ENCODE results near the gene GTF3C1.

The GTF3C1 gene

GRCh38 chr16:27486760-27487159 is 63.0 kb downstream of the GTF3C1 start:
- DNase-seq (ENCODE audit: low read depth, low spot score) = no peak

DNA sequence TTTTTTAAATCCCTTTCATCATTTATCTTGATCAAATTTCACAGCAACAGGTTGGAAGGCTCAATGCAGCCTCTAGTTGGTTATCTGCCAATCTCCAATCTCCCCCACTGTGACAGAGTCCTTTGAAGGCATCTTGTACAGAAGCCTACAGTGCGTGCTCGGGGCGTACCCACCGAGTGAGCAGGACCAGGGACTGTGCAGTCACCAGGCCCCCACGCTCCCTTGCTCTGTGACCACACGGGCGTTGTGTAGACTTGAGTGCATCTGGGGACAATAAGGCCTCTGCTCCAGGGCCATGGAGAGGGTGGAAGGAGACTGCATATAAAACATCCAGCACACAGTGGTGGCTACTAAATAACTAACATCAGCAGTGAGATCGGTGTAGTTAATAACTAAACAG is 63.4 kb downstream of the GTF3C1 start:
- DNase-seq (ENCODE audit: low read depth, low spot score) = no peak

DNA sequence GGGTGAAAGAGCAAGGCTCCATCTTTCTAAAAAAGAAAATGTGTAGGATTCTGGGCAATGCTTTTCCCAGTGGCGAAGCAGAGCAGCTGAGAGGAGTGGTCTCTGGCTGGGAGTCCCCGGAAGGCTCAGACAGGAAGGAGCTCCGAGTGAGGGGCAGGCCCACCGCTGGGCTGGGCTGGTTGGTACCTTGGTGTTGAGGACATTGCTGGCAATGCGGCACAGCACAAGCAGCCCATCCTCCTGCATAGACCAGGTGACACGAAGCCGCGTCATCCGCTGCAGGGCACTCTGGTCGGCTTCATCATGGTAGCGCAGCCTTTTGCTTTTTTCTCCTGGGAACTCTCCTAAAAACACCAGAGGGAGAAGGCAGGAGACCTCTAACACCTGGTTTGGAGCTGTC is 63.9 kb downstream of the GTF3C1 start:
- no peak for DNase-seq (ENCODE audit: low read depth, low spot score)

- DNase-seq (ENCODE audit: low read depth, low spot score) = no peak
These were observed 64.6 kb downstream of the GTF3C1 start for GRCh38 chr16:27485126-27485525.

DNA sequence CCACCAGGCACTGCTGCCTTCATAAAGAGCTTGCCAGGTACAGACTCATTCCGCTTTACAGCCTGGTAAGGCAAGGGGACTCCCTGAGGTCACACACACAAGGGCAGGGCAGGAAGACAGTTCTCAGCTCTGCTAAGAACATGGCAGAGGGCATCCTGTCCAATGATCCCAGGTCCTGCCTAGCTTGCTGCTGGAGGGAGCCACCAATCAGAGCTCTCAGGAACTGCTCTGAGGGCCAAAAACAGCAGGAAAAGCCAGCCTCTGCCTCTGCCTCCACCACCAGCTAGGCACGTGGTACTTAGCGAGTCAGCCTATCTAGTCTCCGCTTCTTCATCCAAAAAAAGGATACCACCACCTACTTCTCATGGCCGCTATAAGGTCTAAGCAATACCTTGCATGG is 66.1 kb downstream of the GTF3C1 start:
- DNase-seq (ENCODE audit: low read depth, low spot score) = no peak

GRCh38 chr16:27483088-27483437 is 66.7 kb downstream of the GTF3C1 start:
- DNase-seq (ENCODE audit: low read depth, low spot score) = no peak

GRCh38 chr16:27482397-27483087 is 67.2 kb downstream of the GTF3C1 start:
- DNase-seq (ENCODE audit: low read depth, low spot score) = no peak

- DNase-seq (ENCODE audit: low read depth, low spot score) = no peak
These were observed 68.3 kb downstream of the GTF3C1 start for GRCh38 chr16:27481282-27481934.

GRCh38 chr16:27480761-27481160 is 69.0 kb downstream of the GTF3C1 start:
- DNase-seq (ENCODE audit: low read depth, low spot score) = no peak

DNA sequence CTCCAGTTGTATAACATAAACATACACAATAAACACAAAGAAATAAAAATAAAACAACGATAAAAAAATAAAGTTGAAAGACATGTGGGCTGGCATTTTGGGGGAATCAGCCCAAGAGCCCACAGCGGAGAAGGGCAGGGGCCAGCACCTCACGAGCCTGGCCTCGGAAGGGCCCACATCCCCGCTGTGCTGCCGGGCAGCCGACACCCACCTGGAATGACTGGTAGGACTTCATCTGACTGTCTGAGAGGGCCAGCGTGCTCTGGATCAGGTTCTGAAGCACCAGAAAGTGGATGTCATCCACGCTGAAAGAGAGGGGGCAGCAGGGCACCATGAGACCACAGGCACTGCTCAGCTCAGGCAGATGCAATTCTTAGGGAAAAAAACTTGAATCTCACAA is 73.5 kb downstream of the GTF3C1 start:
- no peak for DNase-seq (ENCODE audit: low read depth, low spot score)

DNA sequence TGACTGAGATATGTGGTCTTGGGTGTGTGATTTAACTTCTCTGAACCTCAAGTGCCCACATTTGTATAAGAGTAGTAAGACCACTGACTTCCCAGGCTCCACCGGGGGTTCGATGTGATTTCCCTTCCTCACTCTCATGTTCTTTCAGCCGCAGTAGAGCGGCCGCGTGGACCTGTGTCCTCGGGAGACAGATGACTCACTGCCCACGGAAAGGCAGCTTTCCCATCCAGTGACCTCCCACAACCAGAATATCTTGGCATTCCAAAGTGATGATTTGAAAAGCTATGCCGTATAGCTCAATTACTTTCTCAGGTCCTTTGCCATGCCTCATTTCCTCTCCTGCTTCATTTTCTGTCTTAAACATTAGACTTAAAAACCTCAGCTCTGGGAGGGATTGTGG is 74.2 kb downstream of the GTF3C1 start:
- no peak for DNase-seq (ENCODE audit: low read depth, low spot score)

DNA sequence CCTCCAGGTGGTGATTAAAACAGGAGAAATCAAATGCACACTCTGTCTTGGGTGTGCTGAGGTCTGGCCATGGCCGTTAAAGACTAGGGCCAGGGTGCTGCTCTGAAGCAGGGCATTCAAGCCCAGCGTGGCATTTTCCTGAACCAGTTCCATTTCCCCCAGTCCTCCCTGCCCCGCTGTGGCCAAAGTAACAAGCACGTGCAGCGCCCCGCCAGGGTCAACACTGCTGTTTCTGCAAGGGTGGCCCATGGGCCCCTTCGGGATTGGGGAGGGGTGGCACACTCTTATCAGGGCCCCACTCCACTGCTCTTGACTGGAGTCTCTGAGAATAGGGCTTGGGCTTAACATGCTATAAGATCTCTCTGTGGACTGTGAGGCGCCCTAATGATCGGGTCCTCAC is 74.8 kb downstream of the GTF3C1 start:
- DNase-seq (ENCODE audit: low read depth, low spot score) = no peak

DNA sequence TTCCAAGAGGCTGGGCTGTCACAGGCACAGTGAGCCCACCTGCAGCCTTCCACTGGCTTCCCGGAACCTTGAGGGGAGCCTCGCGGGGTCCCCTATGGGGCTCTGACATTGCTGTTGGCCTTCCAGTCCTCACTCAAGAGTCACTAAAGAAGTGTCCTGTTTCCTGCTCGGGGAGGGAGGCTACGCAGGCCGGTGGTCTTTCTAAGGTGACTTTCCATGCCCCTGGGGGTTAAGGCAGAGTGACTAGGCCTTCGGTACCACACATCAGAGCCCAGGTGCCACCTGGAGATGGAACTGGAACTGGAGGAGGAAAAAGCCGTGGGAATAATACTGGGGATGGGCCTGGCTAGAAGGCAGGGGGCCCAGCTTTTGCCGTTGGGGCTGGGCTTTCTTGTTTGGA is 75.7 kb downstream of the GTF3C1 start:
- no peak for DNase-seq (ENCODE audit: low read depth, low spot score)

DNA sequence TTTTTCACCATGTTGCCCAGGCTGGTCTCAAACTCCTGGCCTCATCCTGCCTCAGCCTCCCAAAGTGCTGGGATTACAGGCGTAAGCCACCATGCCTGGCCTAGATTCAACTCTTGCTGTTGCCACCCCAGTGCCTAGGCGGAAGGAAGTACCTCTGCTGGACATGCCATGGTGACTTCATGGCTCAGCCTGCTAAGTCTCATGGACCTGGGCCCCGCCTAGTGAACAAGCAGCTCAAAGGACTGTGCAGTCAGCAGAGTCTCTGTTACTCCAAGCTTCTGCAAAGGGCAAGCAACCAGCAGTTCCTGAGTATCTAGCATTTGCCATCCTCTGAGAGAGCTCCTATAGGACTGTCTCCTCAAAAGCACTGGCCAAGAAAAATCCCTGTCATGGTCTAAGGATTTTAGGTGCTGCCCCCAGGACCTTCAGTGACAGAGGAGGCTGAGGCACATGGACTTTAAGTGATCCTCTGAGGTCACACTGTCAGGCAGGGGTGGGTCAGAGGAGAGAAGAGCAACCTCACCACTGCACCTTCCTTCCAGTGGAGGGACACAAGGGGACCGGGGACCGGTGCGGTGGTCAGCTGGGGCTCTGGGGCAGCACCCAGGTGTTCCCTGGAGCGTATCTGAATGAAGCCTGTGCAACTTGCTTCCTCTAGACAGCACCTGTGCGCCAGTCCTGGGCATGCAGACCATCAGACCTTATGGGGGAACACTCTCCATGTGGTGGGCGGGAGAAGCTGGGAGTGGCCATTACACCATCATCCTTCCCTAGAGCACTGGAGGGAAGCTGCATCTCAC is 76.4 kb downstream of the GTF3C1 start:
- no peak for DNase-seq (ENCODE audit: low read depth, low spot score)

DNA sequence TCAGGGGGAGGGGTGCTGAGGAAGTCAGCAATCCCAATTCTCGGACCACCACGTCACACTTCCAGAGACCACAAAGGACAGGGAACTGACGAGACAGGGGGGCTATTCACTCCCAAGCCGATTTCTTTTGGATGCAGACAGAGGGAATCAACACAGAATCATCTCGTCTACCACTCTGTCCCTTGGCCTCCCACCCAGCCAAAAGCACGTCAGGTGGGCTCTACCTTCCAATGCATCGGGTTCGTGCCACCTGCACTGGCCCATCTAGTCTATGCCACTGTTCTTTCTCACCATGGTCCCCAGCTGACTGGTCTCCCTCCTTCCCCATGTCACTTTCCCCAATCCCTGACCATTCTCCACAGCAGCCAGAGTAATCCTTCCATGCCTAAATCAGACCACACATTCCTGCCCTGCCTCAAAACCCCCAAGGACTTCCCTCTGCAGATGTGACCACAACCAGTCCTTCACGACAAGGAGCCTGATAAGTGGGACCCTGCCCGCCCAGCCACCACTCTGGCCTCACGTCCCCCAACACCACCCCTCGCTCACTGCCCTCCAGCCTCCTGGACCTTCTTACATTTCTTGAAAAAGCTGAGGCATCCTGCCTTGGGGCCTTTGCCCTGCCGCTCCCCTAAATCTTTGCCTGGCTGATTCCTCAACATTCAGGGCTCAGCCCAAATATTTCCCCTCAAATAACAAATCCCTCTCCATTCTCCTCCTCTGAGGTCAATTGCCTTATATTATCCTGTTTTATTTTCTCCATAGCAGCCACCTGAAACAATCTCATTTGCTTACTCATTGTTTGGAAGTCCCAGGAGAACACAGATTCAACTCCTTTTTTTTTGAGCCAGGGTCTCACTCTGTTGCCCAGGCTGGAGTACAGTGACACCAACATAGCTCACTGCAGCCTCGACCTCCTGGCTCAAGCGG is 77.4 kb downstream of the GTF3C1 start:
- DNase-seq (ENCODE audit: low read depth, low spot score) = no peak

DNA sequence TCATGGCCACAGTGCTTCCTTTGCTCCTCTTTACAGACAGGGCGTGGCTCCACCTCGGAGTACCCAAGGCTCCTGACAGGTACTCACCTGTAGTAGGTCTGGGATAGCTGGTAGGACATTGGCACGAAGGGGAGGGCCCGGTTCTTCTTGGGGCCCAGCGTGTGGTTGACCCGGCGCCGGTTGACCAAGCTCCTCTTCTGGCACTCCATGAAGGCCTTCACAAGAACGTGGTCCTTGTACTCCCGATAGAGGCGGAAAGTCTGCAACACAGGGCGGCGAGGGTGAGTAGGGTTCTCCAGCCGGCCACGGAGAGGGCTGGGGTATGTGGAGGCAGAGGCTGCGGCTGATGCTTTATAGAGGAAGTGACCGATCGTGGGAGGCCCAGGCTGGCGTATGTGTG is 78.1 kb downstream of the GTF3C1 start:
- no peak for DNase-seq (ENCODE audit: low read depth, low spot score)

GRCh38 chr16:27470567-27471431 is 78.9 kb downstream of the GTF3C1 start:
- no peak for DNase-seq (ENCODE audit: low read depth, low spot score)

- DNase-seq (ENCODE audit: low read depth, low spot score) = no peak
These were observed 80.7 kb downstream of the GTF3C1 start for GRCh38 chr16:27468941-27469531.

GRCh38 chr16:27465483-27465879 is 84.2 kb downstream of the GTF3C1 start:
- no peak for DNase-seq (ENCODE audit: low read depth, low spot score)
